ENCODE data around the gene NAA25. TPM values are rescaled to one million over a fixed set of nuclear protein-coding genes. Genes with fewer than 3 reads are reported as not detected.

The NAA25 gene
- polyA plus RNA-seq, 1 donor from 2014 or later: 30.7 TPM

GRCh38 chr12:111978545-111978944 lies 130.0 kb downstream of the NAA25 start:
- H3F3A ChIP-seq (ENCODE audit: insufficient read depth, low read length, poor library complexity, severe bottlenecking): no peaks in the 10 kb centered on the region
- H3K9me3 ChIP-seq (ENCODE audit: low read length): no peaks in the 10 kb centered on the region
- no peak overlapping the region for H2AFZ ChIP-seq (ENCODE audit: low read depth, low read length)
- H3K27me3 ChIP-seq (ENCODE audit: insufficient read depth, low read depth, low read length): no peaks in the 10 kb centered on the region
- no peaks in the 10 kb centered on the region for H3K9me2 ChIP-seq (ENCODE audit: insufficient read depth, low read length)
- H3K36me3 ChIP-seq (ENCODE audit: insufficient read depth, low read length): no peaks in the 10 kb centered on the region
- H3K4me3 ChIP-seq (ENCODE audit: low read length): no peak overlapping the region
- no peaks in the 10 kb centered on the region for H3K79me2 ChIP-seq (replicated peaks; ENCODE audit: insufficient read depth, low read length)
- H3K9ac ChIP-seq (ENCODE audit: low read length): no peak overlapping the region
- H3K27ac ChIP-seq (ENCODE audit: low read length): no peak overlapping the region
- TF ChIP-seq CTCF (IDR thresholded peaks at IDR 0.05; ENCODE audit: poor library complexity, severe bottlenecking) (no peak), RAD21 (conservative IDR thresholded peaks at IDR 0.05) (no peak), EP300 (conservative IDR thresholded peaks at IDR 0.05; ENCODE audit: poor library complexity, severe bottlenecking) (no peak), REST (IDR thresholded peaks at IDR 0.05; ENCODE audit: borderline replicate concordance) (no peak), EZH2 (IDR thresholded peaks at IDR 0.05; ENCODE audit: borderline replicate concordance, insufficient read depth, low read length, poor library complexity, severe bottlenecking) (no peak), POLR2AphosphoS5 (IDR thresholded peaks at IDR 0.05) (no peak), TAF1 (IDR thresholded peaks at IDR 0.05; ENCODE audit: low read depth) (no peak), MXI1 (conservative IDR thresholded peaks at IDR 0.05; ENCODE audit: poor library complexity, severe bottlenecking) (no peak), SMC3 (conservative IDR thresholded peaks at IDR 0.05; ENCODE audit: poor library complexity) (no peak)
- H4K20me1 ChIP-seq (ENCODE audit: insufficient read depth): no peaks in the 10 kb centered on the region
- no peak overlapping the region for H3K4me2 ChIP-seq (ENCODE audit: low read length)

- H3K27ac ChIP-seq (ENCODE audit: low read length): no peak overlapping the region
- H3K4me3 ChIP-seq (ENCODE audit: low read length): no peak overlapping the region
- no peaks in the 10 kb centered on the region for H3K27me3 ChIP-seq (ENCODE audit: insufficient read depth, low read depth, low read length)
- H3K9me3 ChIP-seq (ENCODE audit: low read length): no peaks in the 10 kb centered on the region
- H3K4me2 ChIP-seq (ENCODE audit: low read length): no peak overlapping the region
- no peaks in the 10 kb centered on the region for H4K20me1 ChIP-seq (ENCODE audit: insufficient read depth)
- H3K79me2 ChIP-seq (replicated peaks; ENCODE audit: insufficient read depth, low read length): no peaks in the 10 kb centered on the region
- H3K9ac ChIP-seq (ENCODE audit: low read length): no peak overlapping the region
- TF ChIP-seq TAF1 (IDR thresholded peaks at IDR 0.05; ENCODE audit: low read depth) (no peak), REST (IDR thresholded peaks at IDR 0.05; ENCODE audit: borderline replicate concordance) (no peak), MXI1 (conservative IDR thresholded peaks at IDR 0.05; ENCODE audit: poor library complexity, severe bottlenecking) (no peak), EZH2 (IDR thresholded peaks at IDR 0.05; ENCODE audit: borderline replicate concordance, insufficient read depth, low read length, poor library complexity, severe bottlenecking) (no peak), SMC3 (conservative IDR thresholded peaks at IDR 0.05; ENCODE audit: poor library complexity) (no peak), RAD21 (conservative IDR thresholded peaks at IDR 0.05) (no peak), POLR2AphosphoS5 (IDR thresholded peaks at IDR 0.05) (no peak), EP300 (conservative IDR thresholded peaks at IDR 0.05; ENCODE audit: poor library complexity, severe bottlenecking) (no peak)
- no peaks in the 10 kb centered on the region for H3K36me3 ChIP-seq (ENCODE audit: insufficient read depth, low read length)
- no peaks in the 10 kb centered on the region for H3K9me2 ChIP-seq (ENCODE audit: insufficient read depth, low read length)
- no peaks in the 10 kb centered on the region for H3F3A ChIP-seq (ENCODE audit: insufficient read depth, low read length, poor library complexity, severe bottlenecking)
- H2AFZ ChIP-seq (ENCODE audit: low read depth, low read length): no peak overlapping the region
These were observed 131.7 kb downstream of the NAA25 start for GRCh38 chr12:111976860-111977259.
